Mucosa of stomach (tissue), 1 donor: ENCODE data around the gene KIAA0825.

ENCODE experiments used
- H3K27me3 ChIP-seq: one replicate; pipeline ENCODE4 v1.7.0; 2013; ENCODE audit warnings: mild to moderate bottlenecking, low read length; ENCODE audit not compliant: control insufficient read depth, insufficient read depth
- H3K36me3 ChIP-seq: one replicate; pipeline ENCODE4 v1.7.0; 2013; ENCODE audit warnings: low read length; ENCODE audit not compliant: control insufficient read depth, insufficient read depth
- H3K4me1 ChIP-seq: one replicate; pipeline ENCODE4 v1.7.0; 2013; ENCODE audit warnings: mild to moderate bottlenecking, low read length; ENCODE audit not compliant: control insufficient read depth, insufficient read depth
- H3K4me3 ChIP-seq: one replicate; pipeline ENCODE4 v1.7.0; 2013; ENCODE audit warnings: low read length
- H3K9ac ChIP-seq: one replicate; pipeline ENCODE4 v1.7.0; 2013; ENCODE audit warnings: mild to moderate bottlenecking, low read length, moderate library complexity
- H3K9me3 ChIP-seq: one replicate; pipeline ENCODE4 v1.7.0; 2013; ENCODE audit warnings: mild to moderate bottlenecking, low read length, moderate library complexity; ENCODE audit not compliant: control insufficient read depth
- donor health status: Pancreatic carcinoma.

KIAA0825 gene

DNA sequence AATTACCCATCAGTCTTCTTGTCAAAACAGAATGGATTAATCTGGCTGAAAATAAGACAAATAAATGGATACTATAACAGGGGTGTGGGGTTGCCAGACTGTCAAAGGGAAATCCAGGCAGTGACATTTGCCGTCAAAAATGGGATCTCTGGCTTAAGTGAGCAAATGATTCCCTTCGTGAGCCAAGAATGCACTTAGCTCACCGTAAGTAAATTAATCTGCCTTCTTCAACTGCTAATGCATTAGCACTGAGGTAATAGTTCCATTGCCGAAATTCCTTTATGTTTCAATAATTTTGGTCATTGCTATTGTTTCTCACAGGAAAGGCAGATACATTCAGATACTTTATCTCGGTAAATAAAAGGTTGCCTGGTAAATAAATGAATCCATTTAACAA is 377.8 kb downstream of the KIAA0825 start:
- Histone ChIP-seq H3K4me1 (peaks cover 7% of the 10 kb centered on the region), H3K9ac (no peak overlapping the region), H3K36me3 (no peaks in the 10 kb centered on the region), H3K27me3 (no peaks in the 10 kb centered on the region), H3K9me3 (no peaks in the 10 kb centered on the region), H3K4me3 (no peak overlapping the region)

DNA sequence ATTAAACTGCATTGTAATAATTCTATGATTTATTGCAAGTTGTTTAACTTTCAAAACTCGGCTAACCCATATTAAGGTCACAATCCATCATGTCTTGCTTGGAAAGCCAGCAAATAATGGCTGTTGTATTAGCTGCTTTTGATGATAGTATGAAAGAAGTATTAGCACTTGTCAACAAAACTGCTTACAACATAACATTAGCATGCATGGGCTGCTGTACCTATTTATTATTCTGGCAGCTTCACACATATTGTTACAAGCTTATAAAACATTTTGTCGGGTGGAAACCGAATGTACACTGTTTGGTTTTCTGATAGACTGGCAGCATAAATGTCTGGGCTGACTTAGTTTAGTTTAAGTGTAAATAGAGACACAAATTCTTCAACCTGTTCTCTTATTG is 378.3 kb downstream of the KIAA0825 start:
- H3K9ac ChIP-seq: no peak overlapping the region
- H3K4me3 ChIP-seq: no peak overlapping the region
- H3K36me3 ChIP-seq: no peaks in the 10 kb centered on the region
- H3K9me3 ChIP-seq: no peaks in the 10 kb centered on the region
- peaks cover 2% of the 10 kb centered on the region for H3K4me1 ChIP-seq
- H3K27me3 ChIP-seq: no peaks in the 10 kb centered on the region

- Histone ChIP-seq H3K9ac (no peak overlapping the region), H3K4me1 (peaks cover 6% of the 10 kb centered on the region), H3K36me3 (no peaks in the 10 kb centered on the region), H3K27me3 (no peaks in the 10 kb centered on the region), H3K9me3 (no peaks in the 10 kb centered on the region), H3K4me3 (no peak overlapping the region)
Measured at GRCh38 chr5:94239266-94239665, 379.1 kb downstream of the KIAA0825 start.

DNA sequence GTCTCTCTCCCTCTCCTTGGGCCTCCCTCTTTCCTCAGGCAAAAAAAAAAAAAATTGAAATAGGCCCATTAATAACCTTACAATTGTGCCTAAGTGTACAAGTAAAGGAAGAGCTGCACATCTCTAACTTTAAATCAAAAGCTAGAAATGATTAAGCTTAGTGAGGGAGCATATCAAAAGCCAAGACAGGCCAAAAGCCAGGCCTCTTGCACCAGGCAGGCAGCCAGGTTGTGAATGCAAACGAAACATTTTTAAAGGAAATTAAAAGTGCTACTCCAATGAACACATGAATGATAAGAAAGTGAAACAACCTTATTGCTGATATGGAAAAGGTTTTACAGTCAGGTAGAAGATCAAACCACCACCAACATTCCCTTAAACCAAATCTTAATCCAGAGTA is 383.4 kb downstream of the KIAA0825 start:
- no peak overlapping the region for H3K4me3 ChIP-seq
- no peaks in the 10 kb centered on the region for H3K27me3 ChIP-seq
- no peak overlapping the region for H3K9ac ChIP-seq
- H3K9me3 ChIP-seq: no peaks in the 10 kb centered on the region
- no peaks in the 10 kb centered on the region for H3K36me3 ChIP-seq
- H3K4me1 ChIP-seq: peaks cover 6% of the 10 kb centered on the region

DNA sequence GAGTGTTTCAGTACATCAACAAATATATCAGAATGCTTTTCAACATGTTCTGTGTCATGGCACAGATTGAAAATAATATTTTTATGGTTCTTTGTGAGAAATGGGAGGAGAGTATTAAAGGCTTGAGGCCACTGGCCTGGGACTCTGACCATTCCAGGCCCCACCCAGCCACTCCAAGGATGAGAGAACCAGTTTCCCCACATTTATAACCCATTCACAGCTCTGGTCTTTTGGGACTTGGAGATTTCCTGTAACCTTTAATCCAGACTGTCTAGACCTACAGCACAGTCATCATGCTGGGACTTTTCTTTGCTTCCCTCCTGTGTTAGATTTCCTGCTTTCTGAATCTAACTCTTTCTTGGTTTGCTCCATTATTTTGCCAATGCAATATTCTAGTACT is 389.6 kb downstream of the KIAA0825 start:
- Histone ChIP-seq H3K9me3 (no peaks in the 10 kb centered on the region), H3K4me1 (no peaks in the 10 kb centered on the region), H3K36me3 (no peaks in the 10 kb centered on the region), H3K27me3 (no peaks in the 10 kb centered on the region), H3K9ac (no peak overlapping the region), H3K4me3 (no peak overlapping the region)

- H3K9me3 ChIP-seq: no peaks in the 10 kb centered on the region
- no peaks in the 10 kb centered on the region for H3K27me3 ChIP-seq
- H3K36me3 ChIP-seq: no peaks in the 10 kb centered on the region
- H3K4me1 ChIP-seq: no peaks in the 10 kb centered on the region
- no peak overlapping the region for H3K4me3 ChIP-seq
- H3K9ac ChIP-seq: no peak overlapping the region
Measured at GRCh38 chr5:94223235-94223634, 395.2 kb downstream of the KIAA0825 start.

GRCh38 chr5:94218374-94218773 is 400.0 kb downstream of the KIAA0825 start:
- Histone ChIP-seq H3K4me1 (no peaks in the 10 kb centered on the region), H3K27me3 (no peaks in the 10 kb centered on the region), H3K4me3 (no peak overlapping the region), H3K36me3 (no peaks in the 10 kb centered on the region), H3K9me3 (no peaks in the 10 kb centered on the region), H3K9ac (no peak overlapping the region)

DNA sequence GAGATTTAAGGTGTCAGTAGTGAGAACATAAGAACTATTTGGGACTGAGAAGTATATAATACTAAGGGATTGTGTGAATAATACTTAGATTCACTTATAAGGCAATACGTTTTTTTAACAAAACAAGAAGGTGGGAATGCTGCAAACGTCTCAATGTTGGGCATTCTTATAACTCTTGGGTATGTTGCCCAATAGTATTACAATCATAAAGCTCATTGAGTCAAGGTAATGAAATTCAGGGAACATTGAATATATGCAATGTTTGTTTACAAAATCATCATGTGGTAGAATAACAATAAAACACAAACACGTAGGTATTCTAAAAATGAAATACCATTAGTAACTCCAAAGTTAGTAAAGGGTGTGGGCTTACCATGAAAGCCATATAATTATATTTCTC is 400.7 kb downstream of the KIAA0825 start:
- H3K4me1 ChIP-seq: no peaks in the 10 kb centered on the region

DNA sequence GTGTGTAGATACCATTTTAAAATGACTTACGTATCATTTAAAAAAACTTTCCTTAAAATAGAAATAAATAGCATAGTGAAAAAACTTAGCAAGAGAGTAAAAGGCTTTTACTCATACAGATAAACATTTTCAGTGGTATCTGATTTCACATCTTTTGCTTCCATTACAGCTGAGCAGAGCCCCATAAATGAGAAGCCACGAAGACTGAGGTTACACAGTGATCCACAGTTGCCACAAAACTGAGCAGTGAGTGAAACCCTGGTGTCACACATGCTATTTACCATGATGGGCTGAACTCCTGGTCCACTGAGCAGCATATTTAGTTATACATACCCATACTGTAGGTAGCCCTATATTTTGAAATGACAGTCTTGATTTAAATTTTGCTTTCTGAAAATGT is 401.2 kb downstream of the KIAA0825 start:
- Histone ChIP-seq H3K9ac (no peak overlapping the region), H3K4me1 (no peaks in the 10 kb centered on the region), H3K9me3 (no peaks in the 10 kb centered on the region), H3K27me3 (no peaks in the 10 kb centered on the region), H3K36me3 (no peaks in the 10 kb centered on the region), H3K4me3 (no peak overlapping the region)

More for the DNA sequence above, 400.7 kb downstream of the KIAA0825 start:
- H3K4me3 ChIP-seq: no peak overlapping the region
- no peak overlapping the region for H3K9ac ChIP-seq
- no peaks in the 10 kb centered on the region for H3K27me3 ChIP-seq
- no peaks in the 10 kb centered on the region for H3K36me3 ChIP-seq
- no peaks in the 10 kb centered on the region for H3K9me3 ChIP-seq

DNA sequence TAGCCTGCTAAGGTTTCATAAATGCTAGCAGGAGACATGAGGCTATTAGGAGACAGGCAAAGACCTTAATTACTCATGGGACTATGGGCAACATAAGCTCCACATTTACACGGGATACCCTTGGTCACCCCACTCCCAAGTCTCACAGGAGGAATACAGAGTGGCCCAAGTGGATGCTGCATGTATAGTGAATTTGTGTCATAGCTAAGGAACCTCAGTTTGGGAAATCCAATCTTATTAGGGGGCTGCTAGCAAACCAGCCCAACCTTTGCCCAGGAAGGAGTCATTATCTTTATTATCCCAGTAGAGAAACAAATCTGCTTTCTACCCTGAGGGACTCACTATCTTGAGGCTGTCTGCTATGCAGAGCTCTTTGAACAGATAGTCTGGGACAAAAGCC is 405.9 kb downstream of the KIAA0825 start:
- Histone ChIP-seq H3K9ac (no peak overlapping the region), H3K36me3 (no peaks in the 10 kb centered on the region), H3K9me3 (no peaks in the 10 kb centered on the region), H3K27me3 (no peaks in the 10 kb centered on the region), H3K4me1 (no peaks in the 10 kb centered on the region), H3K4me3 (no peak overlapping the region)

DNA sequence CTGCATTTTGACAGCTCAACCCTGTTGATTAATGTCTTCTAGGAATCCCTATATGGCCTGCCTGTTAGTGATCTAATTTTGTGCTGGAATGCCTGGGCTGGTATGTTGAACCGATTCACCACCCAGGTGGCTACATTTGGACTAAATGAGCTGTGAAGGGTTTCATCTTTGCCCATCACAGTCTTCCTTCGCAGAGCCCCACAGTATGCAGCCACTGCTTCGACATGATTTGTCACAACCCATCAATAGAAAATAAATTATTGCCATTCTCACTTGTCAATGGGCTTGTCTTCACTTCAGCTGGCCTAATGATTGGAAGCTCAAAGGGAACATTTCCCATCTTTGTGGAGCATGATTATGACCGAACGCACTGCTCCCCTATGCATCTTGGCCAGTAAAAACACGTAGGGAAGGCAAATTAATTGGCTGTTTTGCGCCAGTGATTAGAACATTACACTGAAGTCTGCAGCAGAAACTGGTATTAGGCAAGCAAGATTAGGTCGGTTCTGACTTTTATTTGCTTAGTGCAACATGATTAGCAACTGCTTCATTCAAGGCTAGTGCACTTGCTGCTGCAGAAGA is 408.5 kb downstream of the KIAA0825 start:
- Histone ChIP-seq H3K4me3 (no peak overlapping the region), H3K27me3 (no peaks in the 10 kb centered on the region), H3K36me3 (no peaks in the 10 kb centered on the region), H3K9me3 (no peaks in the 10 kb centered on the region), H3K4me1 (no peaks in the 10 kb centered on the region), H3K9ac (no peak overlapping the region)

- Histone ChIP-seq H3K4me1 (no peaks in the 10 kb centered on the region), H3K9ac (no peak overlapping the region), H3K9me3 (no peaks in the 10 kb centered on the region), H3K36me3 (no peaks in the 10 kb centered on the region), H3K27me3 (no peaks in the 10 kb centered on the region), H3K4me3 (no peak overlapping the region)
Measured at GRCh38 chr5:94209272-94209671, 409.1 kb downstream of the KIAA0825 start.

DNA sequence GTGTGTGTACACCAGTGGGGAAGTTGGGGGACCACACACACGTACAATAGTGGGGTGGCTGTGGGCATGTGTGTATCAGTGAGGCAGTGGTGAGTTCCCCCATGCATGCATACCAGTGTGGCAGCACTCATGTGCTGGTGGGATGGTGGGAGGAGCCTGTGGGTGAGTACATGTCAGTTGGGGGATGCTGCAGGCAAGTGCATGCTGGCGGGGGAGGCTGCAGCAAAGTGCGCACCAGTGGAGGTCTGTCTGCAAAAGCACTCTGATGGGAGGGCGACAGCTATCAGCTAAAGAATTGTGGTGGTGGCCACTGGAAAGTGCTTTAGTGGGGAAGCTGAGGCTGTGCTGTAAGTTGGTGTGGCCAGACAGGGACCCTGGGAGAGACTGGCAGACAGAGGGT is 418.8 kb downstream of the KIAA0825 start:
- no peaks in the 10 kb centered on the region for H3K27me3 ChIP-seq
- H3K9ac ChIP-seq: no peak overlapping the region
- no peaks in the 10 kb centered on the region for H3K9me3 ChIP-seq
- H3K4me1 ChIP-seq: no peaks in the 10 kb centered on the region
- no peaks in the 10 kb centered on the region for H3K36me3 ChIP-seq
- no peak overlapping the region for H3K4me3 ChIP-seq
